ENCODE data around the gene PPIL3. TPM values are rescaled to one million over a fixed set of nuclear protein-coding genes. Genes with fewer than 3 reads are reported as not detected.

Gene PPIL3
- total RNA-seq, 1 donor from 2014 or later: 52.4 TPM

Small RNA genes within 50 kb of the gene (small RNA-seq; reads per million reads assigned to genes)
- gene RF00019 (ENCODE audit: low replicate concordance) (not detected), gene RNA5SP115 (ENCODE audit: low replicate concordance) (not detected), gene RNU6-312P (ENCODE audit: low replicate concordance) (not detected), gene RNU6-31P (ENCODE audit: low replicate concordance) (0.07 reads per million), gene RNU6-762P (ENCODE audit: low replicate concordance) (not detected)

Other genes starting within 250 kb of the PPIL3 start
- gene BZW1, start 77.2 kb downstream of the PPIL3 start, total RNA-seq: 225 TPM
- gene CLK1, start 24.4 kb downstream of the PPIL3 start, total RNA-seq: 215 TPM
- gene NIF3L1, start 294 bp upstream of the PPIL3 start, total RNA-seq: 18.9 TPM
- 20.4 TPM for gene ORC2, start 74.6 kb upstream of the PPIL3 start, total RNA-seq
- 21.6 TPM for gene HYCC2, start 182.6 kb upstream of the PPIL3 start, total RNA-seq
- gene NDUFB3, start 182.9 kb upstream of the PPIL3 start, total RNA-seq: 46.4 TPM
- 115 TPM for gene CFLAR, start 227.1 kb upstream of the PPIL3 start, total RNA-seq